Caki2 (cell line): ENCODE data around the gene GAPT. TPM values are rescaled to one million over a fixed set of nuclear protein-coding genes. Genes with fewer than 3 reads are reported as not detected.

Source experiments
- DNase-seq: peaks from one replicate; pipeline ENCODE4 v3.0.0-alpha.2; 2015; ENCODE audit warnings: low read depth
- in situ Hi-C: cut with HindIII; loops from 2 replicates; pipeline ENCODE4 v1.10.0; 2016; ENCODE audit warnings: low sequenced_read_pairs, low pct_unique_long_range_greater_than_20kb, mixed read lengths
- total RNA-seq: library from RNA; depleted of rRNA; stranded (reverse); fragments of >200 nt; shearing (Covaris generic); gene quantifications from 2 replicates; pipeline ENCODE4 v1.2.3, GENCODE V29; 2014; ENCODE audit warnings: low replicate concordance

GAPT gene
- total RNA-seq, 1 experiment from 2014 or later = not detected

DNA sequence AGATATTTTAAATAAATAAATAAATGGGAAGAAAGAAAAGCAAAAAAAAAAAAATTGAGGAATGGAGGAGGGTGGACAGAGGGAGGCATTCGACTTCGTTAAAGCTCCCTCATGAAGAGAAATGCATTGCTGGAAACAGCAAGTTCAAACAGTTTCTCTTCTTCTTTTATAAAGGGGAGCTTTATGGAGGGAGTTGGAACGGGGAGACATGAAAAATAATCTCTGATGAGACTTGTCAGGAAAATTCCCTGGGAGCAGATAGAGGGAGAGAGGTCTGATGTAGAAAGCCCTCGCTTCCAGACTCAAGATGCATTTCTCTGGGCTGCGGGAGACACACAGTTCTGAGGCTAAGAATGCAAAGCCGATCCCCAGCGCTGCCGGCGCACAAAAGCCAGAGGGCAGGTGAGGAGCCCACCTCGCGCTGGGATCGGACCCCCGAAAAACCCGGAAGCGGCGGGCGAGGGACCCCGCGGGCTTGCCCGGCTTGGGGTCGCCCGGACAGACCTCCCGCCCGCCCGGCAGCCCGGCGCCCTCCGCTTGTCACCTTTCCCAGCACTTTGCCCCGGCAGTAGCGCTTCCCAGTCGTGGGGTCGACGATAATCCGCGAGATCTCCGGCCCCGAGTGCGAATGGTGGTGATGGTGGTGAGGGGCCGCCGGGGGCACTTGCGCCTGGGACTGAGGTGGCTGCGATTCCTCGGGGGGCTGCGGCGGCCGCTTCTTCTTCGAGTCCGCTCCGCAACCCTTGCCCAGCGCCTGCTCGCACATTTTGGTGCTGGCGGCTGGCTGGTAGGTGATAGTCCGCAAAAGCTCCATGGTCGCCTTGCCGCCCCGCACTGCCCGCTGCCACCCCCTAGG, 31.9 kb upstream of the GAPT start:
- DNase-seq = peak; percentile 66
- in situ Hi-C loops = loop anchor here (10.0 to 25.0 kb wide), 2 partner anchors 622 to 965 kb away; no protein-coding TSS in a partner anchor

- peak; percentile 97 for DNase-seq
- in situ Hi-C loops = loop anchor here (10.0 to 25.0 kb wide), 2 partner anchors 623 to 965 kb away; no protein-coding TSS in a partner anchor
Measured at GRCh38 chr5:58460002-58460731, 31.1 kb upstream of the GAPT start, which contains the start of gene PLK2. Gene PLK2, minus strand, starts transcription at chr5:58460086. Its CDS starts 127 bp downstream, at chr5:58459959.

DNA sequence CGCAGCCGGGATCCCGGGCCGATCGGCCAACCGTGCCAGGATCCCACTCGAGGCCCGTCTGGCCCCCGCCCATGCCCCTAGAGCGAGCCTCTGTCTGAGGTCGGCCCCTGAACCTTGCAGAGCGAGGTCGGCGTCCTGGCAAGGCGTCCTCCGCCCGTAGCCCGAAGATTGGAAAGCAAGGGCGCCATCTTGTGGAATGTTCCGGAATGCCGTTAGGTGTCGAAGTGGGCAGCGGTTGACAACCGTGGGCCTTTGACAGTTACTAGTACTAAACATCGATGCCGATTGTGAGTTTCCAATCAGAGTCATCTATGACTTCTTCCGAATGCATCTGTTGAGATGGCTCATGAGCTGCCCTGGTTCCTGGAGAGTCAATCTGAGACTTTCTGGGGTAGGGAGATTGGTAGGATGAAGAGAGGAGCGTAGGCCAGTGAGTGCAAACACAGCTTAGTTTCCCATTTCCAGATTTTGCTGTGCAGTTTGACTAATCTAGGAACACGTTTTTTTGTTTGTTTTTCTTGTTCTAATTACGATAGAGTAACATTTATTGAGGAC, 30.4 kb upstream of the GAPT start:
- DNase-seq = peak; percentile 93
- in situ Hi-C loops = loop anchor here (10.0 to 25.0 kb wide), 2 partner anchors 624 to 966 kb away; no protein-coding TSS in a partner anchor

DNA sequence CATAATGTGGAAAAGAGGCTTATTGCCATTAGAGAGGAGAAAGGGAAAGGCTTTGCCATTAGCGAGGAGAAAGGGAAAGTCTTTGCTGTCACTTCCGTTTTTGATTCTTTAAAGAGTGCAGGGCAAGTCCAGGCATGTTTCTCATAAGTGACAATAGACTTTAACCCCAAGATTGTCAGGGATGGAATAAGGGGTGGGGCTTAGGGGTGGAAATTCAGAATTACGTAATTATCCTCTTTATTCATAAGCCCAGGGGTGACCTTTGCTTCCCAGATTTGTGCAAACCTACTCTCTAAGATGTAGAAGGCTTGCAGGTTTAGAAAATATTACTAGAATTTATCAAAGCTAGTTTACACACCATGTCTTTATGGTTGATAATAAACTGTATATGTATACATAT, 29.1 kb upstream of the GAPT start:
- in situ Hi-C loops = loop anchor here (10.0 to 25.0 kb wide), 2 partner anchors 625 to 967 kb away; no protein-coding TSS in a partner anchor
- DNase-seq = peak; percentile 84

DNA sequence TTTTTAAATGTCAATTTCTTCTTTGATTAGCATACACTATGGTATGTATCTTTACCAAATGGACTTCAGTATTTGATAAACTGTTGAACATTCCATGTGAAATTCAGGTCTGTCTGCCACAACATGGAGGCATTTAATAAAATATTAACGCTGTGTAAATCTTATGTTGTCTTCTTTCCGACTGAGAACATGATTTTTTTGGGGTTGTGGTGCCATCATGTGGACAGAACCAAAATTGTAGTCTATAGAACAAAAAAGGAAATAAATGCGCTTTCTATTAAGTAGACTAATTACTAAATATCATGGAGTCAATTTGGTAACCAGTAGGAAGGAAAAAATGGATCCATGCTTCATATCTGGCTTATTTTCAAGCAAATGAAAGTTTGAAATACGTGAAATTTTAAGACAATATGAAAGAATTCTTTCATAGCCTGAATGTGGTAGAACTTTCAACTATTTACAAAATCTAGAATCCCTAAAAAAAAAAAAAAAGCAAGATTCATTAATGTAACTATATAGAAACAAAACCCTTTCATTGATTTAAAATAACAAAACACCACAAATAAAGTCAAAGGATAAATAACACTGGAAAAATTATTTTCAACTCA, 28.5 kb upstream of the GAPT start:
- in situ Hi-C loops = loop anchor here (10.0 to 25.0 kb wide), 2 partner anchors 625 to 968 kb away; no protein-coding TSS in a partner anchor
- peak; percentile 75 for DNase-seq

DNA sequence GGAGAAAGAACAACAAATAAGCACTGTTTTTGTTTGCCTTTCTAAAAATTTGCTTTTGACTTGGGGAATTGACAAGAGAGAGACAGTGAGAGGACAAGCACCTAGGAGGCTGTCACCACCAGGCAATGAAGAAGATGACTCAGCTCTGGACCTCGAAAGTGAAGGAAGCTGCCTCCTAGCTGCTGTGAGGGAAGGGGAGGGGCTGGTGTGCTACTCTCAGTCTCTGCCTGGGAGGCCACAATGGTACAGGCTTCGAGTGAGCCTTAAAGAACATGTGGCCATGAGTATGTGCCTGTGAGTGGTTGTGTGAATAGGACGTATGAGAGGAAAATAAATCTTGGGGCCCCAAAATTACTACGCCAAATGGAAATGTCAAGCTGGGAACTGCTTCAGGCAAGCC, 24.3 kb upstream of the GAPT start:
- DNase-seq = peak; percentile 68
- in situ Hi-C loops = loop anchor here (10.0 to 25.0 kb wide), 2 partner anchors 630 to 972 kb away; no protein-coding TSS in a partner anchor

GRCh38 chr5:58469896-58470295, 21.3 kb upstream of the GAPT start:
- DNase-seq = no peak
- in situ Hi-C loops = loop anchor here (10.0 to 25.0 kb wide), 2 partner anchors 633 to 975 kb away; no protein-coding TSS in a partner anchor

DNA sequence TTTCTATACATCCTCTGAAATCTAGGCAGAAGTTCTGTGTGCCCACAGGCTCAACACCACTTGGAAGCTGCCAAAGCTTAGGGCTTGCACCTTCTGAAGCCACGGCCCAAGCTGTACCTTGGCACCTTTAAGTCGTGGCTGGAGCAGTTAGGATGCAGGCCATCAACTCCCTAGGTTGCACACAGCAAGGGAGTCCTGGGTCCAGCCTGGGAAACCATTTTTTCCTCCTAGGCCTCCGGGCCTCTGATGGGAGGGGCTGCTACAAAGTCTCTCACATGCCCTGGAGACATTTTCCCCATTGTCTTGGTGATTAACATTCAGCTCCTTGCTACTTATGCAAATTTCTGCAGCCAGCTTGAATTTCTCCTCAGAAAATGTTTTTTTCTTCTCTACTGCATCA, 15.8 kb upstream of the GAPT start:
- in situ Hi-C loops = no loop called here
- no peak for DNase-seq

- DNase-seq = no peak
- in situ Hi-C loops = no loop called here
Measured at GRCh38 chr5:58477760-58478376, 13.4 kb upstream of the GAPT start.

GRCh38 chr5:58481066-58481676, 10.1 kb upstream of the GAPT start:
- DNase-seq = no peak
- in situ Hi-C loops = no loop called here

GRCh38 chr5:58481828-58482227, 9.4 kb upstream of the GAPT start:
- DNase-seq = no peak
- in situ Hi-C loops = no loop called here

- no peak for DNase-seq
- in situ Hi-C loops = no loop called here
Measured at GRCh38 chr5:58482536-58482935, 8.7 kb upstream of the GAPT start.

- in situ Hi-C loops = no loop called here
- DNase-seq = no peak
Measured at GRCh38 chr5:58484505-58484904, 6.7 kb upstream of the GAPT start.

- in situ Hi-C loops = no loop called here
- no peak for DNase-seq
Measured at GRCh38 chr5:58486290-58486689, 4.9 kb upstream of the GAPT start.

- in situ Hi-C loops = no loop called here
- no peak for DNase-seq
Measured at GRCh38 chr5:58490402-58491050, 709 bp upstream of the GAPT start.

DNA sequence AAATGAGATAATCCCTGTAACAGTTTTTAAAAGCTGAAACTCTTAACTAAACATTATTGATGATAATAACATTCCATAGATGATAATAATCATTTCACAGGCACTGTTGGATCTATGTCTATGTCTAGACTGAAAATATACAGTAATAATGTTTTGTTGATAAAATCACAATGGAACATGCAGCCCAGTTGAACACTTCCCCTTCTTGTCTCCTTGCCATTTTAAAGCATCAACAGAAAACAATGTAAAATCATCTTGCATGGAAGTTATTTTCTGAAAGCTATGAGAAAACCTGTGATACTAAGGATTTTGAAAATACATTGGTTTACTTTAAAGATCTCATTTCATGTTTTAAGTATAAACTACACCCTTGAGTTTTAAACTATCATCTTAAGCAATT, 1.9 kb downstream of the GAPT start:
- in situ Hi-C loops = no loop called here
- no peak for DNase-seq

DNA sequence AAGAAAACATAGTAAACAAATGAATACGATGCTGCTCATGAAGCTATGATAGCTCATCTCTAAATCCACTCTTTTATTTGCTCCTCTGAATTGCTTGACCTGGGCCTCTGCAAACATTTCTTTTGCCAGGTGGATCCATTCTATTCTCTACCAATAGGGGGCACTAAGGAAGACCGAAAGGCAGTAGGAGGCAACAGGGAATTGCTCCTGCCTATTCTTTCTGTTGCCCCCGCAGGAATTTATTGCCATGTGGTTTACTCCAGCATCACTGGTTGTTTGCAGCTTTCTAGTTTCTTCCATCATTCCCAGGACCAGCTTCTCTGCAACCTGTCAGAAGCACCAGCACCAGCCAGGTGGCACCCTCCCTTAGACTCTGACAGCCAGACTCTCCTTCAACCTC, 5.3 kb downstream of the GAPT start:
- in situ Hi-C loops = no loop called here
- DNase-seq = no peak
